Measurements from ENCODE around the gene ANO4.
"Not testable (repeated sequence)": the region's sequence is repeated elsewhere in the genome, so short reads cannot be mapped to it uniquely, and the experiment has no call there.

Gene ANO4

DNA sequence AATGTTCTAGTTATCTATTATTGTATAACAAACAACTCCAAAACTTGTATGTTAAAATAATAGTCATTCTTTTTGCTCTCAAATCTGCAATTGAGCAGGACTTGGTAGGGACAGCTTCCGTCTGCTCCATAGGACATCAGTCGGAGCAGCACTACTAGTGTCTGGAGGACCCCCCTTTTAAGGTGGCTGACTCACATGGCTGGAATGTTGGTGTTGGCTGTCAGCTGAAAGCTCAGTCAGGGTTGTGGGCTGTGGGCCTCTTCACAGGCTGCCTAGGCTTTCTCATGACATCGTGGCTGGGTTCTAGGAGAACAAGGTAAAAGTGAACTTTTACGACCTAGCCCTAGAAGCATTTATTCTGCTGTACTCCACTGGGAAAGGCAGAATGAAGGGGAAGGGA is 160.6 kb downstream of the ANO4 start:
- no peak for DNase-seq

DNA sequence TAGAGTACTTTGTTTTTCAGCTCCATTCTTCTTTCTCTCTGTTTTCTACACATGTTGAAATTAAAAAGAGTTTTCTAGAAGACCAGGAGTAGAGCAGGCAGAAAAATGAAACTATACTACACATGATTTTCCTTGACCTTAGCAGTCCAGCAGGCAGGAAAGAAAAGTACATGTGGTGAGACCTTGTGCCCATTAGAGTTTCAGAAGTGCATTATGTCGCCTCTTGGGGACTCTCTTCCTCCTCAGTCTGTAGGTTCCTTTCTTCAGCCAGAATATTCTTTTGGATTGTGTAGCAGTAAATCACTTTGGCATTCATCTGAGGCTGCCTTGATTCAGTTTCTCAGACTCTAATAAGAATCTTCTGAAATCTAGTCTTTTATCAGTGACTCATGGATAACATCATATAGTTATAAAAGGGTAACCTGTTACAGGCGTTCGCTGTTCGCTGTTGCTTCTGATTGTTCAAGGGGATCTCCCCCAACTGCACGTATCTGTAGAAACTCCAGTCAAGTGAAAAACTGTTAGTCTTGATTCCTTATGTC is 161.8 kb downstream of the ANO4 start:
- no peak for DNase-seq

DNA sequence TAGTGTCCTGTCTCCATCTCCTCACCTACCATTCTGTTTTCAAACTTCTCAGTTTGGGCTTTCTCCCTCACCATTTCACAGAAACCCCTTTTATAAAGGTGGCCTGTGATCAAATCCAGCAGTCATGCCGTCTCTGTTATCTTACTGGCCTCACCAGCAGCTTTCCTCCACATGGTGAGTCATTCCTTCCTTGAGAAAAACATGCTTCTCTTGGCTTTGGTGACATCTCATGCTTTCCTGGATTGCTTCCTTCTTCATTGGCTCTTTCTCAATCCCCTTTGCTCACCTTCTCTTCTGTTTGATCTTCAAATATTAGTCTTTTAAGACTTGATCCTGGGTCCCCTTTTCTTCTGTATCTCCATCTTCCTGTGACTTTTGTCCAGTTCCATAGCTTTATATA is 164.9 kb downstream of the ANO4 start:
- DNase-seq, result no peak

DNA sequence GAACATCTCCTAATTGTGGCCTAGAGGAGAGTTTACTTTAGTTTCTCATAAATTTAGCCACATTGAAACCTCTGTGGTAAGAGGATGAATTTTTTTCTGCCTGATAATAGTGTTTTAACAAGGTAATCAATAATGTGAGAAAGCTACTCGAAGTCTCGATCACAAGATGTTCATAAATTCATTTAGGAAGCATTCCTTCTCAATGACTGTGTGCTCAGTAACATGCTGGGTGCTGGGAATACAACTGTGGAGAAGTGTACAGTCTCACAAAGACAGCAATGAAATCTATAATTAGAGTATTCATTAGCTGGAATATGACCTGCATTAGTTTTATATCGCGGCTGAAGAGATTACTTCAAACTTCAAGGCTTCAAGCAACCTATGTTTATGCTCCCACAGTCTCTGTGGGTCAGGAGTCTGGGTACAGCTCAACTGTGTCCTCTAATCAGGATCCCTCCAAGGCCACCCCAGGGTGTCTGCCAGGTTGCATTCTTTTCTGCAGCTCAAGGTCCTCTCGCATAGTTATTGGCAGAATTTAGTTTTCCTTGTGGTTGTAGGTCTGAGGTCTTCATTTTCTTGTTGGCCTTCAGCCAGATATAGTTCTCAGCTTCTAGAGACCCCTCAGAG is 167.6 kb downstream of the ANO4 start:
- DNase-seq, result no peak

DNA sequence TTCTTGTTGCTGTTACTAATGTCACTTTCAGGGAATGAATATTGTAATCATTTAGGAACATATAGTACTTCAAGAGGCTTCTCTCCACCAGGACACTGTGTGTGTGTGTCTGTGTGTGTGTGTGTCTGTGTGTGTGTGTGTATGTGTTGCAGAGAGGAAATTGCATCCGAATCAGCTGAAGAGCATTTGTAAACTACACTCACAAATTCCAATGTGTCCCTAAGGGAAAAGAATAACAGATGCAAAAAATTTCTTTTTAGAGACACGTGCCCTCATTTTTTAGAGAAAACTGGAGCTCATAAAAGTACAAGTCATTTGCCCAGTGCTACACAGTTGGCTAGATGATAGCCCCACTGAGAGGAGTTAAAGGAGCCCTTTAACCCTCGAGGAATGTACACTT is 168.8 kb downstream of the ANO4 start:
- no peak for DNase-seq

DNA sequence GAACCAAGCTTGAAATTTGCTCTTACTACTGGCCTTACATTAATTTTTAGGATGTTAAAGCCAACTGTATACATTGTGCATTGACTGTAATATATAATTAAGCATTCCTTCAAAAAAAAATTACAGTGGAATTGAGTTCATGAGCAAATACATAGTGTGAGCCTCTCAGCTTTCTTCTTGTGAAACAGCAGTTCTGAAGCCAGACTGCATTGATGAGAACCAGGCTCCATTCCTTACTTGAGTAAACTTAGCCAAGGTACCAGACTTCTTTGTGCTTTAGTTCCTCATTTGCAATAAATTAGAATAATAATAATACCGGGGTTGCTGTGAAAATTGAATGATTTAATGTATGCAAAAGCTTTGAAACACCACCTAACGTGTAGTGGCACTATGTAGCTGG is 169.5 kb downstream of the ANO4 start:
- no peak for DNase-seq

DNA sequence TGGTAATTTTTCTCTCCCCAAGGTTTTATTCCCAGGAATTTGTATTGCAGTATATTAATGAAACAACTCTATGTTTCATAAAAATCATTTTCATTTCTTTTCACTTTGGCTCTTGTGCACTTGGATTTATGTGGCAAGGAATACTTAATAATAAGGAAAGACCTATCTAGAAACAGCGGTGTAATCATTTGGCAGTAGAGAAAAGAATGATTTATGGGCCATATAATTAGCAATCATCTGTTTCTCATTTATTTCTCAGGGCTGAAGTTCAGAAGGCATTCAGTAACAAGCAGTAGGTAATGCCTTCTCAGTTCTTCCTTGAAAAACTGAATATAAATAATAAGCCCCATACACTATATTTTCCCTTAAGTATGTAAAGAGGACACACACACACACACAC is 172.6 kb downstream of the ANO4 start:
- DNase-seq, result no peak

DNA sequence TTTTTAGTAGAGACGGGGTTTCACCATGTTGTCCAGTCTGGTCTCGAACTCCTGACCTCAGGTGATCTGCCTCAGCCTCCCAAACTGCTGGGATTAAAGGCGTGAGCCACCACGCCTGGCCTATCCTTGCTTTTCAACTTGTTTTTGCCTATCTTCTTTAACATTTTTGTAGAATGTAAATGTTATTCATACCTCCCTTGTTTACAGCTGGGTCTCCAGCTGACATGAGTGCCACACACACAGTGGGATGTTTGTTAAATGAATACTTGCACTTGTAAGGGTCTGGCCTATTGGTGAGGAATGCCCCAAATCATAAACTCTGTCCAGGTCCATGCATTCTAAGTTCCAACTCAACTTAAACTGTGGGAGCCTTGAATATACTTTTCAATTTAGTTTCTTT is 176.3 kb downstream of the ANO4 start:
- DNase-seq, result no peak

DNA sequence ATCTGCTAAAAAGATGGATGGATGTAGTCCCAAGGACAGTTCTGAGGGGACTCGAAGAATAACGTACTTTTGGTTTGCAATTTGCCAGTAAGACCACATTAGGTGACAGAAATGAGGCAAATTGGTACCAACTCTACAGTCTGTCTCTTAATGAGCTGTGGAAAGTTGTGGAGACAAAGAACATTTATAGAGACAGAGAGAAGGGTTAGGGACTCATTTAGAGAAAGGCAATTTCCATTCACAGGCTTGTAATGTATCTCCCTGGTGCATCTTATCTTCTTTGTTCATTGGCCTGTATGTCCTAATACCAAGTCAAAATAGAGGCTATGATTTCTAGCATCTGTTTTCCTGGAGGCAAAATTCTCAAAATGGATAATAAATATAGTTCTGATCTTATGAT is 177.5 kb downstream of the ANO4 start:
- DNase-seq, result no peak

DNA sequence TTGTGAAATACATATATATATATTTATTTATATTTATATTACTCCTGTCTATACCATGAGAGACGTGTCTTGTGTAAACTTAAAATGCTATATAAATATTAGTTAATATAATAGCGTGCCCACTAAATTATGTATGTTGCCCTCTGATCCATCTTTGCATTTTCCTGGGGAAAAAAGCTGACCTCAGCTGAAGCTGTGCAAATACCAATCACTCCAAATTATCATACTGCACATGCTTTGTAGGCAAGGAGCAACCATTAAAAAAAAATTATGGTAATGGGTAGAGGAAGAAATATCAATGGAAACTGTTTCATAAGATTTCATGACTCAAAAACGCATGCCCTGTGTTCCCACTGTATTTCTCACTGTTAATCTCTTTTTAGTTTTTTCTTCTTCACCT is 179.8 kb downstream of the ANO4 start:
- no peak for DNase-seq

DNA sequence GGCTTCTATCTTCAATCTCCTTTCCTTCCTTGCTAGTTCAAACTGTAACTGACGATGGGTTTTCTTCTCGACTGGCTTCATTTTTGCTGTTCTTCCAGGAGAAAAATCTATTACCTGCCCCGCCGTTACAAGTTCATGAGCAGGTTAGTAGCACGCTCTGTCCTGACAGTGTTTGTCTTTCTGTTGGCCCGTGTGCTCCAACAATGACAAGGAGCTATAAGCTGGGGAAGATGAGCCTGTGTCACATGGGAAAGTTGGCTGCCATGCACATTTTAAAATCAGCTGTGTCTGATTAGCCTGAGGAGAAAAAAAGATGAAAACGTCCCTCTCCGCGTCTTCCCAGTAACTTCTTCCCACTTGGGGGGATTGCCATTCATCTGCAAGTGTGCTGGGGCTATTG is 180.2 kb downstream of the ANO4 start:
- no peak for DNase-seq

DNA sequence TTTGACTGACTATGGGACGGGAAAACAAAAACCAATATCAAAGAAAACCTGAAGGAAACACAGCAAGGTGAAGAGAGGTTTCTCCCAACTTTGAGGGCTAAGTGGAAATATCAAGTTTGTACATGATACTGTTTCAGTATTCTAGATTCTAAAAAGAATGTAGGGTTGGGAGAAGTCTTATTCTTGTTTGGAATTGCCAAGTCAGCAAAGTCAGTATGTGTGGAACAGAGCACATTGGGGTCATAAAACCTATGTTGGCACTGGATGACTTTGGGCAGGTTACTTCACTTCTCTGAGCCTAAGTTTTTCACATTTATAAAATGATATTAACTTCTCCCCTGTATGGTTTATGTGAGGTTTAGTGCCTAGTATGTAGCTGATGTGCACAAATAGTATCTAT is 182.2 kb downstream of the ANO4 start:
- DNase-seq, result no peak

DNA sequence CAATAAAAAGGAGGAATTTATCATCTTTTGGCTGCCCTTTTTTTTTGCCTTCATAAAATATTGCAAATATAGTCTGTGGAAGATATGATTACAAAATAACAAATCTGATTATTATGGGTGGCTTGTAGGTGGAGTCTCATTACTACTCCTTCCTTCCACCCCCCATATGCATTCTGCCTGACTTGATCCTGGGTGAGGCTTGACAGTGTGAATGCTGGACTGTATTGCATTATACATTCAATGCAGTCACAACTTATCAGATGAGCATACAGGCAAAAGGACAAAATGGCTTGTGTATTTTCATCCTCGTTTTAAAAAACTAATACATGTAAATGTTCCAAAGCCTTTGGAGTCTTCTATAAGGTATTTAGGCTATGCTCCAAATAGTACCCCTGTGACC is 186.3 kb downstream of the ANO4 start:
- DNase-seq, result no peak

DNA sequence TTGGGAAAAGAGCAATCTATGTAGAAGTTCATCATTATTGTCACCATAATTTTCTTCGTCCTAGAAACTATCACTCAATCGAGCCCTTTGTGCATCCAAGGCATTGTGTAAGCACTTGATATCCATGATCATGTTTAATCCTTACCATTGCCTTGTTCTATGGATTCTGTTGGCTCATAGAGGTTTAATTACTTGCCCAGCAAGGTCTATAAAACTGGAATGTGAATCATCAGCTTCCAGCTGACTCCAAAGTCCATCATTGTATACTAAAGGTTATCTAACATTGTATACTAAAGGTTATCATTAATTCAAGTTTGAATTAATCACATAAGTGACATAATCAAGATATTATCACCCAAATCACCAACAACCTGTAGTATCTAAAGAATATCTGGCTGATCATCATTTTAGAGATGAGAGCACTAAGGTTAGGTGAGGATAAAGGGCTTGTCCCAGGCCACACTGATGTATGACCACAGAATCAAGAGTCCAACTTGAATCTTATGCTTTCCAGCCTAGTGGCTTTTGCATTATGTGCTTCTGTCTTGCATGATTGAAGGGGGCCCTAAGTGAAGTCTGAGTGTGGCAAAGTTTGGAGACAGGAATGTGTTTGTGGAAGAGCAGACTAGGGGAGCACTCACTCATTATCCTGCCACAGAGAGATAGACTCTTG is 188.1 kb downstream of the ANO4 start:
- DNase-seq, result no peak

DNA sequence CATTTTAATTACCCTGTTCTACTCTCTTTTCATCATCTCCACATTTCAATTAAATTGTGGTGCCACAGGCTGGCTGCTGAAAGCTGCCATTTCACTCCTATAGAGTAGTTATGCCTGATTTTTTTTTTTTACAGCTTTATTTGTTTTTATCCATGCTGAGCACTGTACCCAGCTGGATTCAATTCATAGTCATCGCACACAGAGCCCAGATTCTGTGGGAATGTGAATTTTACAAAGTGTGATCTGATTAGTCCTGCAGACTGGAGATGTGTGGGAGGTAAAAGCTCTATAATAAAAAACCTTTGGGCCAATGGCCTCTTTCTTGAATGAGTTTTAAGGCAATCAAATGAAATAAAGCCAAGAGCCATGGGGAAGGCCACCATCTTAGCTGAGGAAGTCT is 190.2 kb downstream of the ANO4 start:
- DNase-seq, result no peak

DNA sequence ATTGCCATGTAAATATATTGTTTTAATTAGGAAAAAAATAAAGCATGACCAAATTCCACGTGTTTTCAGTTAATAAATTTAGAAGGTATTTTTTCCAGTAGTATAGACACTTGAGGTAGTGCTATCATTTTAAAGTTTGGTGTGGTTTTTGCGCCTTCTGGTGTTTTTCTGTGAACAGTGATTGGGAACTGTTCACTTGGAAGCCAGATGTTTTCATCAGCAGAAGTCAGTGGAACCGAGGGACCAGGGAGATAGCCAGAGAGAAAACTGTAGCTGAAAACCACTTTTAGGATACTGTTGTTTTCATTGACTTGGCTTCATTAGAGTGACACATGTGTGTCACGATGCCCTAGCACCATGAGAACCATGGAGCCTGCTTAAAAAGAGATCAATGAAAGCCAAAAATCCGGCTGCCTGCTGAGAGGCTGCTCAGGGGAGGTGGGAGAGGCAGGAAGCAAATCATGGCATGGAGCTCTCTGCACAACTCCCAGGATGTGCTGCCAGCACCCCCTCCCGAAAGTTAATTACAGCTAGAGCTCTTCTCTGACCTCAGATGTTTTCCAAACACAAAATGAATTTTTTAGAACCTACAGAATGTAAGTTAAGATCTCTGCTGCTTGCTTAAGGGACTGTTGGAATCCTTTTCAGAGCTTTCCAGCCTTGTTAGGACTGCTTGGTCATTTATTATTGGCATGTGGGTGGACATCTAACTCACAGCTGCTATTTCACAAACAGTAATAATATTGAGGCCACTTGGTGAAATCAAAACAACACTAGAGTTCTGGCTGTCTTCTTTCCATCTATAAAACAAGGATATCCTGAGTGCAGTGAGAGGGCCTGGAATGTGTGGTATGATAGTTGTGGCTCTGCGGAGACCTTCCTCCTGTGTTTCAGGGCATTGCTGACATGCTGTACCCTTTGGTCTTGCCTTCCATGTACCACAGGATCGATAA is 192.3 kb downstream of the ANO4 start:
- DNase-seq, result no peak

DNA sequence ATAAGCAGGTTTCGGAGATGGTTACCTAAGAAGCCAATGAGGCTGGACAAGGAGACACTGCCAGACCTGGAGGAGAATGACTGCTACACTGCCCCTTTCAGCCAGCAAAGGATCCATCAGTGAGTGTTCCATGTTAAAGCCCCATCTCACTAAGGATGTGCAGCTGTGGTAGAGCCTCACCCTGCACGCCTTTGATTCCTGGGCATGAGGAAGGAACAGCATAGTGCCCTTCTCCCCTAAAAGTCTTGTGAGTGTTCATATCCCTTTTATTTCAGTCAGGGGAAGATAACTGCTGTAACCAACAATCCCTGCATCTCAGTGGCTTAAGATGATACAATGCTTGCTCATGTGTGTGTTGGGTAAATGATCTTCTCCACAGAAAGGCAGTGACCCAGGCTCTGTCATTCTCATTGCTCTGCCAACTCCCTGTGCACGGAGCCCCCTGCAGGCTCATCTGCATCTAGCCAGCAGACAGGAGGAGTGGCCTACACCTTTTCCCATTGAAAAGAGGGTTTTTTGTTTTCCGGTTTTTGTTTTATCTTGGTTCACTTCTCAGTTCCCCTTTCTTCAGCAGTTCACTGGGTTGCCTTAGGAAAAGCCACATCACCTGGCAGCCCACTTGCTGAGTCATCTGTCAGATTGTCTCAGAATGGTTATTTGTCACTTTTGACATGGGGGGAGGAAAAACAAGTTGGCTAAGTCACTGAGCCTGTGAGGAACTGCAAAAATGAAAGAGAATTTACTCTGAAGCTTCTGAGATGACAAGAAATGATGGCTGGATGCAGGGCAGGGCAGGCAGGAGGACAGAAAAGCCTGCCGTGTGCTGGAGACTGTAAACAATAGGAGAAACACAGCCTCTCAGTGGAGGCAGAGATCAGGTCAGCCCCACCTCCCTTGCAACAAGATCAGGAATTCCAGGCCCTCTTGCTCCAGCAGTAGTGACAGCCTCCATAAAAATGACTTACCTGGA is 193.3 kb downstream of the ANO4 start:
- DNase-seq, result peak in 1 of 2 donors; percentile 2

DNA sequence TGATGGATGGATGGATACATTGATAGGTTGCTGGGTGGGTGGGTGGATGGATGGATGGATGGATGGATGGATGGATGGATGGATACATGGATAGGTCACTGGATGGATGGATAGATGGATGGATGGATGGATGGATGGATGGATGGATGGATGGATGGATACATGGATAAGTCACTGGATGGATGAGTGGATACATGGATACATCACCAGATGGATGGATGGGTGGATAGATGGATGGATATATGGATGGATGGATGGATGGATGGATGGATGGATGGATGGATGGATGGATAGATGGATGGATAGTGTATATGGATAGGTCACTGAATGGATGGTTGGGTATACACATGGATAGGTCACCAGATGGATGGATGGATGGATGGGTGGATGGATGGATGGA is 194.9 kb downstream of the ANO4 start:
- not testable (repeated sequence) for DNase-seq

DNA sequence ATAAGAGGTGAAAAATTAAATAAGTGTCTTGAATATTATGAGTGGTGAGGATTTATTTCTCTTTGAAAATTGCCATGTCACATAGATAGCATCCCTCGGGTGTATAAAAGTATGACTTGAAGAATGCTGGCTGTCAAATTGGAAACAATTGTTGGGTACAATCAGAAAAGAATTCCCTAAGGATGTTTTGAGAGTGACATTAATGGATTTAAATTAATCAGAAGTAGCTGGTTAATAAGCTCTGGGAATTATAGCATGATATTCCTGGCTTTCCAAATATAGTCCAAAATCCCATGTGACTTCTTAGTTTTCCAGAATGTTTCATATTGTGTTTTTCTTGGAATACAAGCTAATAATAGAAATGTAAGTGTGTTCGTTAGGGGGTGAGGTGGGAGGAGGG is 196.5 kb downstream of the ANO4 start:
- no peak for DNase-seq

DNA sequence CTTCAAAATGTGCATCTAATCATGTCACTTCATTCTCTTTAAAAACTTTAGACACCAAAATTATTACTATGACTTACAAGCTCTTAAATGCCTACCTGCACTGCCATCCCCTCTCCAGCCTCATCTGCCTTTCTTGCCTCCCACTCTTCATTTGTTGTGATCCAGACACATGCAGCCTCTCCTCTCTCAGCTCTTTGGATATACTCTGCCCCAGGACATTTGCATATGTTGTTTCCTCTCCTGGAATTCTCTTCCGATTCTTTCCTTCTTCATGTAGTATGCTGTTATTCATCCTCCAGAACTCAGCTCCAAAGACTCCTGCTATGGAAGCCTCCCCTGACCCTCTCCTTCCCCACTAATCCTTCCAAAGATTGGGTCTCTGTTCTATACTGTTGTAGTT is 197.6 kb downstream of the ANO4 start:
- DNase-seq, result no peak

DNA sequence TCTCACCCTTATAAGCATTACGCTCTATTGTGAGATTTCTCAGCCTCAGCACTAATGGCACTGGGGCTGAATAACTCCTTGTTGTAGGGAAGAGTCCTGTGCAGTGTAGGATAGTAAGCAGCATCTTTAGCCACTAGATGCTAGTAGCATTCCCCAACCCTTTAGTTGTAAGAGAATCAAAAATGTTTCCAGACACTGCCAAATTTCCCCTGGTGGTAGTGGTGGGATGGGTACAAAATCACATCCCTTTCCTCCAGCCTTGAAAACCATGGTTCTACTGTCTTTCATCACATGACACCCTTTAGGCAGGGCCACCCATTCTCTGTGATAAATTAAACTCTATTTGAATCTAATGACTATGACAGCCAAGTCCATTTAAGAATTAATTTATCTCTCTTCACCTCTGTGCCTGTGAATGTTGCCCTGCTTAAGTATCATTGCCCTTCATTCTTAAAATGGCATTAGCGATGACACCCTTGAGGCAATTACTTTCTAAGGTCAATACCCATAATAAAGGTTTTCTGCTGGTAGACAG is 199.4 kb downstream of the ANO4 start:
- DNase-seq, result no peak

DNA sequence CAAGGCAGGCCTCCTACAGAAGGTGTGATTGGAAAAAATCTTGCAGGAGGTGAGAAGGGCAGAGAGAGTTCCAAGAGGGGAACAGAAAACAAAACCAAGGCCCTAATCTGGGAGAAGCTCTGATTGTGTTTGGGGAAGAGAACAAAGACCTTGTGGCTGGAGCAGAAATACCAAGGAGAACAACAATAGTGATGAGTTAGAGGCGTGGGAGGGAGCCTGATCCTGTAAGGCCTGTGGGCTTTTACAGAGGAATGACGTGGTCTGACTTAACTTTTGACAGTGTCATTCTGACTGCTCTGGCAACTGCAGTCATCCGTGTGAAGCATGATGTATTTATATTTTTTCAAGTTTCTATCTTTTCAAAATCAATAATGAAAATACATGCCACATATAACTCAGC is 200.6 kb downstream of the ANO4 start:
- no peak for DNase-seq
